Fibroblast of mammary gland (primary cell): ENCODE measurements around the gene ACP5.

Source experiments
- DNase-seq: peaks from one replicate; pipeline ENCODE4 v3.0.0-alpha.2; 2010; ENCODE audit warnings: low read depth
- H3K4me3 ChIP-seq: 2 replicates; pipeline ENCODE4 v1.5.1; 2011; ENCODE audit warnings: low read depth, mild to moderate bottlenecking, low read length, moderate library complexity; ENCODE audit not compliant: control insufficient read depth
- CTCF ChIP-seq: conservative IDR thresholded peaks from 2 replicates; pipeline ENCODE4 v1.5.1; 2011; ENCODE audit warnings: low read depth, low read length, inconsistent platforms; ENCODE audit not compliant: control insufficient read depth, insufficient read depth

Gene ACP5

GRCh38 chr19:11547929-11548700 is 29.3 kb downstream of the ACP5 start:
- H3K4me3 ChIP-seq: no peak overlapping the region
- no peak for DNase-seq
- no peak for TF ChIP-seq CTCF

DNA sequence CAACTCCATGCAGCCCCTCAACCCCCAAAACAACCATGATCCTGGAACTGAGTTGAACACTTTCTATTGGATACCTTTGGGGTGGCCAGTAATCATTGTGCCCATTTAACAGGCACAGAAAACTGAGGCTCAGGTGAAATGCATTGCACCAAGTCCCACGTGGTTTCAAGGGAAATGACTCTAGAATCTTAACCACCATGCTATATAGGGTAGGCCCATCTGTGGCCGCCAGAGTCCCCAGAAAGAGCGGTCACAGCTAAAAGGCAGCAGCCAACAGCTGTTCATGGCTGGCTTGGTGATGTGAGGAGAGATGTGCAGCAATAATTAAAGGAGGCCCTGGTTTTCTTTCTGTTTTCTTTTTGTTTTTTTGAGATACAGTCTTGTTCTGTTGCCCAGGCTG is 36.2 kb downstream of the ACP5 start:
- no peak for TF ChIP-seq CTCF
- no peak for DNase-seq

GRCh38 chr19:11540645-11541044 is 36.8 kb downstream of the ACP5 start:
- no peak for DNase-seq
- no peak overlapping the region for H3K4me3 ChIP-seq
- no peak for TF ChIP-seq CTCF

More for the DNA sequence above, 36.2 kb downstream of the ACP5 start:
- H3K4me3 ChIP-seq: no peak overlapping the region

DNA sequence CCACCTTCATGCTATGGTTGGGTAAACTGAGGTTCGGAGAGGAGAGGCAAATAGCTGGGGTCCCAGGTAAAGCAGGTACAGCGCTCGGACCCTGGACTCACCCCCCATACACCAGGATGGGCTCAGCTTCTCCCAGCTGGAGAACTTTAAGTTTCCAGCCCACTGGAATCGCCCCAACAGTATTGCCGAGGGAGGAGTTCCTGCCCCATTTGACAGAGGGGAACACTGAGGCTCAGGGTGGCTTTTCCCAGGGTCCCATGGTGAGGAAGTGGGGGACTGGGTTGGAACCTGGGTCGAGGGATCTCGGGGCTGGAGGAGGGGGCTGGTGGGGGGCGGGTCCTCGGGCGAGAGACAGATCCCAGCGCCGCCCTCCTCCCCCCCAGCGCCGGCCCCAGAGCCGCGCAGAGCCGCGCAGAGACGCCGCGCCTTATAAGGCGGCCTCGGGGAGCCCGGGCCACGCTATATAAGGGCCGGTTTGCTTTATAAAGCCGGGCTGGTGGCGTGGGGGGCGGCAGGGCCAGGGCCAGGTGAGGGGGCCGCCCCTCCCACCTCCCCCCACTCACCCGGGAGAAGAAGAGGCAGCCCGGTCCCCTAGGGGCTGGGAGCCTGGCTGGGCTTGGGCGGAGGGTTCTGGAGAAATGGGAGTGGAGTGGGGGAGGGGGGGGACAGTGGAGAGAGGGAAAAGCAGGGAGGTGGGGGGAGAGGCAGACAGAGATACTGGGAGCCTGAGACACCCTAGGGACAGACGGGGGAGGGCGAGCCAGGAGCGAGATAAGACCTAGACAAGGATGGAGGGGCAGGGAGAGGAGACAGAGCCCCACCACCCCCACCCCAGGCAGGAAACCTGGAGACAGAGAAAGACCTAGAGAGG is 37.7 kb downstream of the ACP5 start:
- no peak for DNase-seq
- no peak overlapping the region for H3K4me3 ChIP-seq
- no peak for TF ChIP-seq CTCF

DNA sequence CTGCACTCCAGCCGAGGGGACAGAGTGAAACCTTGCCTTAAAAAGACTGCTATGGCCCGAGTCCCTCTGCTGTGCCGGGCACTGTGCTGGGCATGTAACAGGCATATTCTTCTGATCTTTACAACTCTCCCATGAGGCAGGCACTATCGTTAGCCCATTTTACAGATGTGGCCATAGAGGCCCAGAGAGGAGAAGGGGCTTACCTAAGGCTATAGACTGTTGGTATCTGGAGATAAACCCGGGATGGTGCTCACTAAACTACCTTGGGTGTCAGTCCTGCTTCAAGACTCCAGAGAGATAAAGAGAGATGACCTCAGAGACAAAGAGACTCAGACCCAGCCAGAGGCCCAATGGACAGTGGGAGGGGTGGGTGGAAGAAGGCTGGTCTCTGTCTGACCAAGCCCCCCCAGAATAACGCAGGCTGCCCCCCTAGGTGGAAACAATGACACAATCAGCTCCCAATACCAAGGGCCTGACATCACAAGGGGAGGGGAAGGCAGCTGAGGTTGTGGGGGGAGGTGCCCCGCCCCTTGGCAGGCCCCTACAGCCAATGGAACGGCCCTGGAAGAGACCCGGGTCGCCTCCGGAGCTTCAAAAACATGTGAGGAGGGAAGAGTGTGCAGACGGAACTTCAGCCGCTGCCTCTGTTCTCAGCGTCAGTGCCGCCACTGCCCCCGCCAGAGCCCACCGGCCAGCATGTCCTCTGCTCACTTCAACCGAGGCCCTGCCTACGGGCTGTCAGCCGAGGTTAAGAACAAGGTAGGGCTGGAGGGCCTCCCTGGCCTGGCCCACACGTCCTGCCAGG is 39.0 kb downstream of the ACP5 start, which contains the start of gene CNN1:
Gene CNN1, plus strand, starts transcription at position 620 of the 805 bp plus-strand sequence. Its CDS starts 77 bp downstream, at position 697.
- DNase-seq: peak; percentile 25
- no peak within 1 kb of the TSS for H3K4me3 ChIP-seq
- no peak for TF ChIP-seq CTCF
